HepG2 (cell line): ENCODE measurements around the gene PTGIS. TPM values are rescaled to one million over a fixed set of nuclear protein-coding genes. Genes with fewer than 3 reads are reported as not detected.

Source experiments
- AKAP8 ChIP-seq: sonication (generic); formaldehyde crosslinking; IDR thresholded peaks from 2 replicates; pipeline ENCODE4 v1.5.1; 2020; ENCODE audit warnings: mild to moderate bottlenecking, missing genetic modification reagents
- BRCA1 ChIP-seq: sonication (generic); formaldehyde crosslinking; IDR thresholded peaks from 2 replicates; pipeline ENCODE4 v1.4.0; 2020; ENCODE audit warnings: missing genetic modification reagents
- CBX2 ChIP-seq, 2 experiments: fragments of 200-600 bp in 1 of 2; sonication (generic); formaldehyde crosslinking in 1 of 2; IDR thresholded peaks; 2 replicates each; pipeline versions ENCODE4 v1.7.0 to v1.8.1; 2018 to 2022; ENCODE audit warnings: low read depth in 2 of 2, low read length in 1 of 2, mild to moderate bottlenecking in 1 of 2, missing genetic modification reagents in 1 of 2
- GATAD1 ChIP-seq: IDR thresholded peaks from 2 replicates; pipeline ENCODE4 v1.6.1; 2016; ENCODE audit warnings: missing genetic modification reagents, missing compliant biosample characterization
- HDAC6 ChIP-seq: fragments of 200-600 bp; sonication (generic); IDR thresholded peaks from 2 replicates; pipeline ENCODE4 v1.7.0; 2017; ENCODE audit warnings: mild to moderate bottlenecking, antibody characterized with exemption, low read length, low read depth
- HNRNPUL1 ChIP-seq: fragments of 200-400 bp; formaldehyde crosslinking; IDR thresholded peaks from 2 replicates; pipeline ENCODE4 v1.6.1; 2017; ENCODE audit warnings: low read depth, mild to moderate bottlenecking, low read length, moderate library complexity
- MED1 ChIP-seq: sonication (generic); formaldehyde crosslinking; IDR thresholded peaks from 2 replicates; pipeline ENCODE4 v1.4.0; 2020; ENCODE audit warnings: missing genetic modification reagents
- NCOA1 ChIP-seq: sonication (generic); formaldehyde crosslinking; IDR thresholded peaks from 2 replicates; pipeline ENCODE4 v1.9.0; 2021; ENCODE audit warnings: missing genetic modification reagents
- NRL ChIP-seq: sonication (generic); formaldehyde crosslinking; IDR thresholded peaks from 2 replicates; pipeline ENCODE4 v1.5.0; 2020; ENCODE audit warnings: missing genetic modification reagents, mild to moderate bottlenecking, moderate library complexity, borderline replicate concordance
- PAF1 ChIP-seq: IDR thresholded peaks from 2 replicates; pipeline ENCODE4 v1.6.1; 2016; ENCODE audit warnings: missing genetic modification reagents, missing compliant biosample characterization
- RBM39 ChIP-seq: fragments of 200-400 bp; formaldehyde crosslinking; IDR thresholded peaks from one replicate; pipeline ENCODE4 v1.6.1; 2018; ENCODE audit warnings: antibody characterized with exemption, mild to moderate bottlenecking, low read depth, low read length; ENCODE audit not compliant: poor library complexity, severe bottlenecking
- SIN3A ChIP-seq: IDR thresholded peaks from 2 replicates; pipeline ENCODE4 v1.6.1; 2011; ENCODE audit warnings: low read depth, mild to moderate bottlenecking, control low read depth, low read length, borderline replicate concordance
- XBP1 ChIP-seq: sonication (generic); formaldehyde crosslinking; IDR thresholded peaks from 2 replicates; pipeline ENCODE4 v1.5.0; 2020; ENCODE audit warnings: missing genetic modification reagents
- ZBTB20 ChIP-seq: sonication (generic); formaldehyde crosslinking; IDR thresholded peaks from 2 replicates; pipeline ENCODE4 v1.8.1; 2023; ENCODE audit warnings: missing genetic modification reagents, low read depth, mild to moderate bottlenecking, borderline replicate concordance
- ZNF30 ChIP-seq: sonication (generic); formaldehyde crosslinking; IDR thresholded peaks from 2 replicates; pipeline ENCODE4 v1.5.0; 2020; ENCODE audit warnings: mild to moderate bottlenecking, missing genetic modification reagents
- ZNF326 ChIP-seq: sonication (generic); formaldehyde crosslinking; IDR thresholded peaks from 2 replicates; pipeline ENCODE4 v1.4.0; 2020; ENCODE audit warnings: missing genetic modification reagents, borderline replicate concordance
- ZNF331 ChIP-seq: sonication (generic); formaldehyde crosslinking; IDR thresholded peaks from 2 replicates; pipeline ENCODE4 v1.4.0; 2020; ENCODE audit warnings: missing genetic modification reagents
- ZNF430 ChIP-seq: sonication (generic); formaldehyde crosslinking; IDR thresholded peaks from 2 replicates; pipeline ENCODE4 v1.9.0; 2021; ENCODE audit warnings: mild to moderate bottlenecking, missing genetic modification reagents
- polyA plus RNA-seq, 8 experiments: library from polyadenylated mRNA; depleted of rRNA in 3 of 8; stranded (reverse) in 7 of 8; unstranded in 1 of 8; fragments of >200 nt; fragmentation: Illumina TruSeq in 4 of 8; extraction: Trizol in 4 of 8; gene quantifications; 2 replicates each; pipeline versions ENCODE4 v1.2.1 to v1.2.3, GENCODE V29; 2011 to 2016; ENCODE audit warnings: low read depth in 4 of 8, missing spikeins in 1 of 8, mixed read lengths in 1 of 8; ENCODE audit not compliant: insufficient read depth in 1 of 8
- total RNA-seq, 5 experiments: library from RNA; depleted of rRNA; stranded (reverse); fragments of >200 nt; fragmentation: Illumina TruSeq; extraction: Trizol; gene quantifications; 2 replicates each; pipeline ENCODE4 v1.2.3, GENCODE V29; 2016; ENCODE audit warnings: low read depth in 1 of 5
- TF ChIP-seq, protein P1 (sequence below): sonication (generic); formaldehyde crosslinking; IDR thresholded peaks from 2 replicates; pipeline ENCODE4 v1.8.1; 2022; ENCODE audit warnings: mild to moderate bottlenecking, missing genetic modification reagents
- TF ChIP-seq, protein P2 (sequence below): sonication (generic); formaldehyde crosslinking; IDR thresholded peaks from 2 replicates; pipeline ENCODE4 v1.5.0; 2020; ENCODE audit warnings: missing genetic modification reagents
- TF ChIP-seq, protein P3 (sequence below): sonication (generic); formaldehyde crosslinking; IDR thresholded peaks from 2 replicates; pipeline ENCODE4 v1.4.0; 2020; ENCODE audit warnings: missing genetic modification reagents
- TF ChIP-seq, protein P4 (sequence below): sonication (generic); formaldehyde crosslinking; conservative IDR thresholded peaks from 2 replicates; pipeline ENCODE4 v1.8.0; 2022; ENCODE audit warnings: low read depth, missing genetic modification reagents

PTGIS gene
- total and polyA plus RNA-seq, 2 of the 13 experiments (the other 11 are each of a cell fraction or from before 2014, with no cell fraction given) = not detected

DNA sequence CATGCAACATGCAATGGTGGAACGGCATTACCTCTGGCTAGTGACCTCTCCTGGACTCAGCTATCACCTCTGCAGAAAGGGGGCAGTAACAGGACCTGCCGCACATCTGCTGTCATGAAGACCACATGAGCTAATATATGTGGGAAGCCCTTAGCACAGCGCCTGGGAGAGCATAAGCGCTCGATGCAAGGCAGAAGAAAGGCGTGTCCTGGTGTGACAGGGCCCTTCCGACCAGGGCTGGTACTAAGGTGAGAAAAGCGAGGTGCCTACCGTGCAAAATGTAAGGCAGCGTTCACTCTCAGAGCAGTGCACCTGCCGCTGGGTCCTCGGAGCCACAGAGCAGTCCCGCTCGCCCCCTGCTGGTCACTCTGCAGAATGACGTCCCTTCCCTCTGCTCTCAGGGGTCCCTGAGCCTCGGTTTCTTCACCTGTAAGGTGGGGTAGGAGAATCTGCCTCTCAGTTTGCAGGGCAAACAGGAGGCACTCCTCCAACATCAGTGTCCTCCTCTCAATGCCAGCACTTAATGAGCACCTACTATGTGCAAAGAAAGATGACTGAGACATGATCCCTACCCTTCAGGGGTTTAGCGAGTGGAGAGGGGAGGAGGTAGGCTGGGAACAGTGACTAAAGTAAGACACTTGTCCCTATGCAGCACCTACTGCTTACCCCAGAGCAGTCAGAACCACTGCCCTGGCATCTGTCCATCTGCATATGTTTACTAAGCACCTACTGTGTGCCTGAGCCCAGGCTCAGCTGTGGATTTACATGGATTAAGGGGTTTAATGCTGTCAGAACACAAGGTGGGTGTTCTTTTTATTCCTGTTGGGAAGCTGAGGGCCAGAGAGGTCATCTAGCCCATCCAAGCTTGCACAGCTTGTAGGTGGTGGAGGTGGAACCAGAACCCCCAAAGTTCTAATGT, 41.1 kb upstream of the PTGIS start (continued):
- TF ChIP-seq, protein P1, sequence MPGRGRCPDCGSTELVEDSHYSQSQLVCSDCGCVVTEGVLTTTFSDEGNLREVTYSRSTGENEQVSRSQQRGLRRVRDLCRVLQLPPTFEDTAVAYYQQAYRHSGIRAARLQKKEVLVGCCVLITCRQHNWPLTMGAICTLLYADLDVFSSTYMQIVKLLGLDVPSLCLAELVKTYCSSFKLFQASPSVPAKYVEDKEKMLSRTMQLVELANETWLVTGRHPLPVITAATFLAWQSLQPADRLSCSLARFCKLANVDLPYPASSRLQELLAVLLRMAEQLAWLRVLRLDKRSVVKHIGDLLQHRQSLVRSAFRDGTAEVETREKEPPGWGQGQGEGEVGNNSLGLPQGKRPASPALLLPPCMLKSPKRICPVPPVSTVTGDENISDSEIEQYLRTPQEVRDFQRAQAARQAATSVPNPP (CRISPR knock-in tag) = no peak
- TF ChIP-seq GATAD1 (CRISPR knock-in tag) (peak; percentile 60; the same call in 1 of the 2 replicates), XBP1 (CRISPR knock-in tag) (no peak), RBM39 (no peak), HDAC6 (no peak), NCOA1 (CRISPR knock-in tag) (no peak), PAF1 (CRISPR knock-in tag) (no peak), CBX2 (IDR thresholded peaks at IDR 0.05; ENCODE audit: low read depth, low read length) (no peak), CBX2 (CRISPR knock-in tag; IDR thresholded peaks at IDR 0.05; ENCODE audit: low read depth) (peak; percentile 26; the same call in 1 of the 2 replicates), ZNF30 (no peak), ZNF331 (CRISPR knock-in tag) (peak; percentile 58; the same call in 1 of the 2 replicates), BRCA1 (CRISPR knock-in tag) (no peak), NRL (CRISPR knock-in tag) (peak; percentile 96), HNRNPUL1 (no peak), SIN3A (no peak), AKAP8 (CRISPR knock-in tag) (no peak), ZBTB20 (CRISPR knock-in tag) (peak; percentile 73; the same call in 1 of the 2 replicates), MED1 (CRISPR knock-in tag) (peak; percentile 38; the same call in 1 of the 2 replicates), ZNF430 (no peak), ZNF326 (CRISPR knock-in tag) (no peak)
- TF ChIP-seq, protein P2, sequence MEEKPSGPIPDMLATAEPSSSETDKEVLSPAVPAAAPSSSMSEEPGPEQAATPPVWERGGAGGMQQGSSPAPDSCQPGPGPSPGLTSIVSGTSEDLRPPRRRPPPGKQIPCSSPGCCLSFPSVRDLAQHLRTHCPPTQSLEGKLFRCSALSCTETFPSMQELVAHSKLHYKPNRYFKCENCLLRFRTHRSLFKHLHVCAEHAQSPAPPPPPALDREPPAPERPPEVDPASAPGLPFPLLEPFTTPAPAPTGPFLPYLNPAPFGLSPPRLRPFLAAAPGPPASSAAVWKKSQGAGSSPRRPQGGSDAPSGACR = no peak
- TF ChIP-seq, protein P3, sequence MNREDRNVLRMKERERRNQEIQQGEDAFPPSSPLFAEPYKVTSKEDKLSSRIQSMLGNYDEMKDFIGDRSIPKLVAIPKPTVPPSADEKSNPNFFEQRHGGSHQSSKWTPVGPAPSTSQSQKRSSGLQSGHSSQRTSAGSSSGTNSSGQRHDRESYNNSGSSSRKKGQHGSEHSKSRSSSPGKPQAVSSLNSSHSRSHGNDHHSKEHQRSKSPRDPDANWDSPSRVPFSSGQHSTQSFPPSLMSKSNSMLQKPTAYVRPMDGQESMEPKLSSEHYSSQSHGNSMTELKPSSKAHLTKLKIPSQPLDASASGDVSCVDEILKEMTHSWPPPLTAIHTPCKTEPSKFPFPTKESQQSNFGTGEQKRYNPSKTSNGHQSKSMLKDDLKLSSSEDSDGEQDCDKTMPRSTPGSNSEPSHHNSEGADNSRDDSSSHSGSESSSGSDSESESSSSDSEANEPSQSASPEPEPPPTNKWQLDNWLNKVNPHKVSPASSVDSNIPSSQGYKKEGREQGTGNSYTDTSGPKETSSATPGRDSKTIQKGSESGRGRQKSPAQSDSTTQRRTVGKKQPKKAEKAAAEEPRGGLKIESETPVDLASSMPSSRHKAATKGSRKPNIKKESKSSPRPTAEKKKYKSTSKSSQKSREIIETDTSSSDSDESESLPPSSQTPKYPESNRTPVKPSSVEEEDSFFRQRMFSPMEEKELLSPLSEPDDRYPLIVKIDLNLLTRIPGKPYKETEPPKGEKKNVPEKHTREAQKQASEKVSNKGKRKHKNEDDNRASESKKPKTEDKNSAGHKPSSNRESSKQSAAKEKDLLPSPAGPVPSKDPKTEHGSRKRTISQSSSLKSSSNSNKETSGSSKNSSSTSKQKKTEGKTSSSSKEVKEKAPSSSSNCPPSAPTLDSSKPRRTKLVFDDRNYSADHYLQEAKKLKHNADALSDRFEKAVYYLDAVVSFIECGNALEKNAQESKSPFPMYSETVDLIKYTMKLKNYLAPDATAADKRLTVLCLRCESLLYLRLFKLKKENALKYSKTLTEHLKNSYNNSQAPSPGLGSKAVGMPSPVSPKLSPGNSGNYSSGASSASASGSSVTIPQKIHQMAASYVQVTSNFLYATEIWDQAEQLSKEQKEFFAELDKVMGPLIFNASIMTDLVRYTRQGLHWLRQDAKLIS (CRISPR knock-in tag) = no peak
- TF ChIP-seq, protein P4, sequence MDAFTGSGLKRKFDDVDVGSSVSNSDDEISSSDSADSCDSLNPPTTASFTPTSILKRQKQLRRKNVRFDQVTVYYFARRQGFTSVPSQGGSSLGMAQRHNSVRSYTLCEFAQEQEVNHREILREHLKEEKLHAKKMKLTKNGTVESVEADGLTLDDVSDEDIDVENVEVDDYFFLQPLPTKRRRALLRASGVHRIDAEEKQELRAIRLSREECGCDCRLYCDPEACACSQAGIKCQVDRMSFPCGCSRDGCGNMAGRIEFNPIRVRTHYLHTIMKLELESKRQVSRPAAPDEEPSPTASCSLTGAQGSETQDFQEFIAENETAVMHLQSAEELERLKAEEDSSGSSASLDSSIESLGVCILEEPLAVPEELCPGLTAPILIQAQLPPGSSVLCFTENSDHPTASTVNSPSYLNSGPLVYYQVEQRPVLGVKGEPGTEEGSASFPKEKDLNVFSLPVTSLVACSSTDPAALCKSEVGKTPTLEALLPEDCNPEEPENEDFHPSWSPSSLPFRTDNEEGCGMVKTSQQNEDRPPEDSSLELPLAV (CRISPR knock-in tag) = no peak
